ENCODE data around the gene IQSEC3. TPM values are rescaled to one million over a fixed set of nuclear protein-coding genes. Genes with fewer than 3 reads are reported as not detected.
A peak's percentile ranks its signal among the peaks of the same experiment; 100 is the strongest.

IQSEC3 gene
- total RNA-seq, 1 donor from 2014 or later: 2.5 TPM

DNA sequence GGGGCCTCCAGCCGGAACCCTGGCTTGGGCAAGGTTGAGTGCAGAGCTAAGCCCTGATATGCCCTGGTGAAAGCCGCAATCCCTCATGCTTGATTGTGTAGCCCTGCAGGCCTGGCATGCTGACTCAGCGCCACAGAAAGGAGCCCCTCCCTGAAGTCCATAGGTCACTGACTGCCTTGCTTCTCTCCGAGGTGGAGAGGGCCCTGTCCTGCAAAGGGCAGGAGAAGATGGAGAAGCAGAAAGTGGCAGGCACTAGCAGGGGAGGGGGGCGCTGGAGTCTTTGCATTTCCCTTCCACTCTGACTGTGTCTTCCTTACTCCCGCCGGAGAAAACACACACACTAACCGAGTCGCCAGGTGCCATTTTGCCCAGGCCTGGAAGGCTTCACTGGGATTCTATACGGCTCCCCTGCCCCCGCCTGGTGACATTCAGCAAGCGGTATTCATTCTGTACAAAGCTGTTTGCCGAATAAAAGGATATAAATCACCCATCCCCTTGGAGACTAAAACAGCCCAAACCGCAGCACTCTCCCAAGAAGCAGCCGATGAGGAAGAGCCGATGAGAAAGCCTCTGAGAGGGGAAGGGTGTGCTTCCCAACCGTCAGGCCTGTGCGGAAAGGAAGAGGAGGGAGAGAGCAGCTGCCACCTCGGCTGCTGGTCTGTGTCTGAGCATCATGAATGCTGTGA, 77.5 kb downstream of the IQSEC3 start:
- no peak overlapping the region for H3K4me3 Mint-ChIP-seq (ENCODE audit: low read depth)
- peaks cover 31% of the 10 kb centered on the region for H3K4me1 Mint-ChIP-seq (ENCODE audit: low read depth)
- peak overlapping the region; percentile 45 for H3K27ac Mint-ChIP-seq

DNA sequence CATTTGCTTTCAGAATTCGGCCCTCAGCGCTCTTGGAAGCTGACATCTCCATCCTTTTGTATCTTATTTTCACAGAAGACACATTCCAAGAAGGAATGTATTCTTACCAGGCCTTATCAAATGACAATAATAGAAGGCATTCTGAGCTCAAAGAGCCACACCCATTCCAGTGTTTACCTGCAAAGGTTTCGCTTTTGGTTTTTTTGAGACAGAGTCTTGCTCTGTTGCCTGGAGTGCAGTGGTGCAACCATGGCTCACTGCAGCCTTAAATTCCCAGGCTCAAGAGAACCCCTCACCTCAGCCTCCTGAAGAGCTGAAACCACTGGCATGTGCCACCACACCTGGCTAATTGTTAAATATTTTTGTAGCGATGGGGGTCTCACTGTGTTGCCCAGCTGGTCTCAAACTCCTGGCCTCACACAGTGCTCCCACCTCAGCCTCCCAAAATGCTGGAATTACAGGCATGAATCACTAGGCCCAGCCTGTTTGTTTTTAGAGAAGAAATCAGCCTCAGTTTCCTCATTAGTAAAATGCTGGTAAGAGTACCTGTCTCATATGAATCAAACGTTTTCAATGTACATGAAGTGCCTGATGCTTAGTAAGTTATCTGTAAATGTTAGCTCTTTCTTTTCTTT, 78.2 kb downstream of the IQSEC3 start:
- no peaks in the 10 kb centered on the region for H3K36me3 Mint-ChIP-seq (ENCODE audit: insufficient read depth)
- peaks cover 25% of the 10 kb centered on the region for H3K4me1 Mint-ChIP-seq (ENCODE audit: low read depth)
- no peak overlapping the region for H3K4me3 Mint-ChIP-seq (ENCODE audit: low read depth)
- peak overlapping the region; percentile 21 for H3K27ac Mint-ChIP-seq
- no peak for DNase-seq (ENCODE audit: low spot score, unreplicated experiment)
- H3K27me3 Mint-ChIP-seq: peaks cover 50% of the 10 kb centered on the region
- no peaks in the 10 kb centered on the region for H3K9me3 Mint-ChIP-seq (ENCODE audit: low read depth)
- TF ChIP-seq, protein P1, sequence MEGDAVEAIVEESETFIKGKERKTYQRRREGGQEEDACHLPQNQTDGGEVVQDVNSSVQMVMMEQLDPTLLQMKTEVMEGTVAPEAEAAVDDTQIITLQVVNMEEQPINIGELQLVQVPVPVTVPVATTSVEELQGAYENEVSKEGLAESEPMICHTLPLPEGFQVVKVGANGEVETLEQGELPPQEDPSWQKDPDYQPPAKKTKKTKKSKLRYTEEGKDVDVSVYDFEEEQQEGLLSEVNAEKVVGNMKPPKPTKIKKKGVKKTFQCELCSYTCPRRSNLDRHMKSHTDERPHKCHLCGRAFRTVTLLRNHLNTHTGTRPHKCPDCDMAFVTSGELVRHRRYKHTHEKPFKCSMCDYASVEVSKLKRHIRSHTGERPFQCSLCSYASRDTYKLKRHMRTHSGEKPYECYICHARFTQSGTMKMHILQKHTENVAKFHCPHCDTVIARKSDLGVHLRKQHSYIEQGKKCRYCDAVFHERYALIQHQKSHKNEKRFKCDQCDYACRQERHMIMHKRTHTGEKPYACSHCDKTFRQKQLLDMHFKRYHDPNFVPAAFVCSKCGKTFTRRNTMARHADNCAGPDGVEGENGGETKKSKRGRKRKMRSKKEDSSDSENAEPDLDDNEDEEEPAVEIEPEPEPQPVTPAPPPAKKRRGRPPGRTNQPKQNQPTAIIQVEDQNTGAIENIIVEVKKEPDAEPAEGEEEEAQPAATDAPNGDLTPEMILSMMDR (IDR thresholded peaks at IDR 0.05; ENCODE audit: unreplicated experiment): no peak

More for the DNA sequence above, 77.5 kb downstream of the IQSEC3 start:
- TF ChIP-seq, protein P1 (IDR thresholded peaks at IDR 0.05; ENCODE audit: unreplicated experiment): no peak
- peak; percentile 33 for DNase-seq (ENCODE audit: low spot score, unreplicated experiment)
- no peaks in the 10 kb centered on the region for H3K36me3 Mint-ChIP-seq (ENCODE audit: insufficient read depth)
- peaks cover 51% of the 10 kb centered on the region for H3K27me3 Mint-ChIP-seq
- H3K9me3 Mint-ChIP-seq (ENCODE audit: low read depth): no peaks in the 10 kb centered on the region

DNA sequence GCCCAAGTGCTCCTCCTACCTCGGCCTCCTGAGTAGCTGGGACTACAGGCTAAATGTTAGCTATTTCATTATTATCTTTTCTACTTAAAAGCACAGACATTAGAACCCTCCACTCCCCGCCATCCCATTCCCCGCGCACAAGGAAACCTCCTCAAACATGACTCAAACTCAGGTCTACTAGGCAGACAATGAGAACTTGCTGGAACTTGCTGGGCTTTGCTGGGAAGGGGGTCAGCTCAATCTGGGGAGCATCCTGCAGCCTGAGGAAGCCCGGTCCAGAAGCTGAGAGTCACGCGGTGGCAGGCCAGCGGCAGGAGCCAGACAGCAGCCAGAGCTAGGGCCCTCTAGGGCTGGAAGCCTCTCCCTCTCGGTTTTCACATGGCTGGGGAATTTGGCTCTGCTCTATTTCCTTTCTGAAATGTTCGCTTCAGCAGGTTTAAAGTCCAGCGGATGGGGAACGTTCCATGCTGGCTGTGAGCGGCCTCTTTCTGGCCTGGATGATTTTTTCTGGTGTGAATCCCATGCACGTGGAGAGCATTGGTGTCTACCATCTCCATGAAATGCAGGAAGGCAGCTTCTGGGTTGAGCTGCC, 78.9 kb downstream of the IQSEC3 start:
- H3K27me3 Mint-ChIP-seq: peaks cover 49% of the 10 kb centered on the region
- TF ChIP-seq, protein P1 (IDR thresholded peaks at IDR 0.05; ENCODE audit: unreplicated experiment): no peak
- no peak overlapping the region for H3K4me3 Mint-ChIP-seq (ENCODE audit: low read depth)
- H3K9me3 Mint-ChIP-seq (ENCODE audit: low read depth): no peaks in the 10 kb centered on the region
- H3K4me1 Mint-ChIP-seq (ENCODE audit: low read depth): peaks cover 29% of the 10 kb centered on the region
- peak overlapping the region; percentile 21 for H3K27ac Mint-ChIP-seq
- no peak for DNase-seq (ENCODE audit: low spot score, unreplicated experiment)
- H3K36me3 Mint-ChIP-seq (ENCODE audit: insufficient read depth): no peaks in the 10 kb centered on the region

DNA sequence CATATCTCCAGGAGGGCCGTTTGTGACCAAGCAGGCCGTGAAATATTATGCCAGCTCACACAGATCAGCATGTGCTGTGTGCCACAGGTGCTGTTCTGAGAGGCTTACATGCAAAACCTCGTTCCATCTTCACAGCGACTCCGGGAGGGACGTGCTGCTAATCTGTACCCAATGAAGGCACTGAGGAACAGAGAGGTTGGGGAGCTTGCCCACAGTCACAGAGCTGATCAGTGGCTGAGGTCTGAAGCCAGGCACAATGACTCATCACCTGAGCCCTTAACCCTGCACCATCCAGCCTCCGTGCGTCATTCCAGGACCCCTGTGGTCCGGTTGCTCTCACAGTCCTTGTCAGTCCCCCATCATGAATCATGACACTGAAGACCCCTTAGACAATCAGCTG, 80.7 kb downstream of the IQSEC3 start:
- H3K4me3 Mint-ChIP-seq (ENCODE audit: low read depth): no peak overlapping the region
- no peaks in the 10 kb centered on the region for H3K9me3 Mint-ChIP-seq (ENCODE audit: low read depth)
- H3K36me3 Mint-ChIP-seq (ENCODE audit: insufficient read depth): no peaks in the 10 kb centered on the region
- peaks cover 30% of the 10 kb centered on the region for H3K4me1 Mint-ChIP-seq (ENCODE audit: low read depth)
- H3K27ac Mint-ChIP-seq: no peak overlapping the region
- no peak for DNase-seq (ENCODE audit: low spot score, unreplicated experiment)
- H3K27me3 Mint-ChIP-seq: peaks cover 47% of the 10 kb centered on the region
- TF ChIP-seq, protein P1 (IDR thresholded peaks at IDR 0.05; ENCODE audit: unreplicated experiment): no peak

DNA sequence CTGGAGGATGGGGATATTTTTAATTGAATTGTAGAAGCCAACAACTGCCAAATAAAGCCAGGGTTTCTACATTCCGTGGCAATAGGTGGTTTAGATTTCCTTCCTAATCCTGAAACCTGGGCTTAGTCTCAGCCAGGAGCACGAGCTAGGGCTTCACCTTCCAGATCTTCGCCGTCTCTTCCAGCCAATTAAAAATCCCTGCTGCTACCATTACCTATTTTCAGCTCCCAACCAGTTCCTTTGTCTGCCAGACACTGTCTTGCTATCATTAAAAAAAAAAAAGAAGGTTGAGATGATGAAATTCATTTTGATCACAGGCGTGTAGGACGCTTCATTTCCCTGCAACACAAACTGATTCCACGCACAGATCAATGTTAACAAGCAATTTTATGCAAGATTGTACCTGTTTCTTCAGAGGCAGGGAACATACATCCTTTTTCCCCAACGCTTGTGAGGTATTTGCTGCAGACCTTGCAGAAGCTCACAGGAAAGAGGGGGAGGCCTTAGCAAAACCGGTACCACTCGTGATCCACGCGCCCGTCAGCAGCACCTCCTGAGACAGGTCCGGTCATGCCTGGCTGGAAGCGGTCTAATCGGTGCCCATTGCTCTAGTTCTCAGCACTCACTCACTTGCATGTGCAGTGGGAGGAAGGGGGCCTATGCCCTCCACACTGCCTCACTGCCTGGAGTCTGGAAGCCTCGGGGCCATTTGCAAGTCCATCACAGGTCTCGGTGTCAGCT, 82.3 kb downstream of the IQSEC3 start:
- no peak overlapping the region for H3K4me3 Mint-ChIP-seq (ENCODE audit: low read depth)
- H3K27me3 Mint-ChIP-seq: peaks cover 51% of the 10 kb centered on the region
- H3K27ac Mint-ChIP-seq: no peak overlapping the region
- no peaks in the 10 kb centered on the region for H3K9me3 Mint-ChIP-seq (ENCODE audit: low read depth)
- DNase-seq (ENCODE audit: low spot score, unreplicated experiment): no peak
- TF ChIP-seq, protein P1 (IDR thresholded peaks at IDR 0.05; ENCODE audit: unreplicated experiment): no peak
- H3K36me3 Mint-ChIP-seq (ENCODE audit: insufficient read depth): no peaks in the 10 kb centered on the region
- H3K4me1 Mint-ChIP-seq (ENCODE audit: low read depth): peaks cover 23% of the 10 kb centered on the region
